VCaP (cell line): Measurements from ENCODE around the gene EPYC.
A peak's percentile ranks its signal among the peaks of the same experiment; 100 is the strongest.

Source experiments
- H3K27ac ChIP-seq: fragments of 450-650 bp; 2 replicates; pipeline ENCODE4 v1.5.1; 2017
- CTCF ChIP-seq: fragments of 450-650 bp; conservative IDR thresholded peaks from 2 replicates; pipeline ENCODE4 v1.5.1; 2017; ENCODE audit warnings: mild to moderate bottlenecking, moderate library complexity

EPYC gene

GRCh38 chr12:90979019-90979418 lies 25.8 kb downstream of the EPYC start:
- TF ChIP-seq CTCF: no peak
- H3K27ac ChIP-seq: no peak overlapping the region

GRCh38 chr12:90978117-90978770 lies 26.5 kb downstream of the EPYC start:
- TF ChIP-seq CTCF: peak; percentile 92
- no peak overlapping the region for H3K27ac ChIP-seq

GRCh38 chr12:90977224-90977623 lies 27.5 kb downstream of the EPYC start:
- no peak for TF ChIP-seq CTCF
- H3K27ac ChIP-seq: no peak overlapping the region

GRCh38 chr12:90974286-90974685 lies 30.5 kb downstream of the EPYC start:
- no peak overlapping the region for H3K27ac ChIP-seq
- TF ChIP-seq CTCF: no peak

GRCh38 chr12:90972226-90972625 lies 32.5 kb downstream of the EPYC start:
- no peak overlapping the region for H3K27ac ChIP-seq
- no peak for TF ChIP-seq CTCF

- H3K27ac ChIP-seq: no peak overlapping the region
- TF ChIP-seq CTCF: no peak
Measured at GRCh38 chr12:90970911-90971310, 33.9 kb downstream of the EPYC start.

GRCh38 chr12:90970471-90970870 lies 34.3 kb downstream of the EPYC start:
- no peak for TF ChIP-seq CTCF
- no peak overlapping the region for H3K27ac ChIP-seq
